HCT116 (cell line): ENCODE measurements around the gene NEXMIF. TPM values are rescaled to one million over a fixed set of nuclear protein-coding genes. Genes with fewer than 3 reads are reported as not detected.
"Not testable (repeated sequence)": the region's sequence is repeated elsewhere in the genome, so short reads cannot be mapped to it uniquely, and the experiment has no call there.

ENCODE experiments used
- ATAC-seq: fragments of 200-7000 bp; cut with Tn5 transposase; 2 replicates; pipeline ENCODE4 v1.9.1; 2020; ENCODE audit warnings: mild to moderate bottlenecking, moderate library complexity
- BruUV-seq: library from RNA; stranded (reverse); fragments of 400-500 nt; replicated peaks from 2 replicates; lab custom pipeline; 2021; lab: Mats Ljungman, UMichigan
- CTCF ChIA-PET: fragments of 300-600 bp; sonication (Branson Sonifier 250); formaldehyde crosslinking; loops from one replicate; lab custom pipeline; 2021; ENCODE audit warnings: antibody characterized with exemption; lab: Charles Lee
- POLR2A ChIA-PET: fragments of 300-600, 350-600 bp; sonication (Branson Sonifier 250); formaldehyde crosslinking; loops from one replicate; lab custom pipeline; 2021; ENCODE audit warnings: antibody characterized with exemption; lab: Charles Lee
- RAD21 ChIA-PET, 2 experiments: fragments of 300-600 bp; sonication (Branson Sonifier 250); formaldehyde crosslinking; loops; one replicate each; lab custom pipeline; 2023; ENCODE audit warnings: low total read pairs in 2 of 2; ENCODE audit not compliant: uncharacterized antibody in 2 of 2, unreplicated experiment in 2 of 2, low non-redundant PET in 1 of 2; lab: Charles Lee
- DNase-seq: peaks from one replicate; pipeline ENCODE4 v3.0.0-alpha.2; 2010; ENCODE audit warnings: low read depth, low spot score
- H2AFZ ChIP-seq: fragments of 200-600 bp; shearing (Covaris generic), sonication (generic); 2 replicates; pipeline ENCODE4 v1.6.1; 2017; ENCODE audit warnings: low read depth, mixed run types, mixed read lengths, antibody characterized with exemption, low read length; ENCODE audit not compliant: poor library complexity, severe bottlenecking
- H3K27ac ChIP-seq: 2 replicates; pipeline ENCODE4 v1.5.1; 2012; ENCODE audit warnings: low read depth, low read length
- H3K27me3 ChIP-seq: fragments of 200-600 bp; sonication (generic); 2 replicates; pipeline ENCODE4 v1.6.1; 2016; ENCODE audit warnings: mixed run types, low read length, mixed read lengths; ENCODE audit not compliant: insufficient read depth
- H3K36me3 ChIP-seq, 2 experiments: fragments of 200-500 bp in 1 of 2; fragments of 200-600 bp in 1 of 2; sonication (Bioruptor generic) in 1 of 2; sonication (generic) in 1 of 2; 2 replicates each; pipeline versions ENCODE4 v1.5.1 to v1.6.1; 2014 to 2016; ENCODE audit warnings: low read length in 2 of 2, inconsistent platforms in 1 of 2, mixed read lengths in 1 of 2, mixed run types in 1 of 2; ENCODE audit not compliant: insufficient read depth in 2 of 2, control insufficient read depth in 1 of 2
- H3K4me1 ChIP-seq, 2 experiments: fragments of 200-600 bp in 1 of 2; sonication (generic) in 1 of 2; 2 replicates each; pipeline versions ENCODE4 v1.5.1 to v1.6.1; 2012 to 2017; ENCODE audit warnings: low read length in 2 of 2, inconsistent platforms in 1 of 2, mild to moderate bottlenecking in 1 of 2, mixed read lengths in 1 of 2, mixed run types in 1 of 2, moderate library complexity in 1 of 2; ENCODE audit not compliant: insufficient read depth in 2 of 2, control insufficient read depth in 1 of 2
- H3K4me2 ChIP-seq: fragments of 200-600 bp; sonication (generic); 2 replicates; pipeline ENCODE4 v1.6.1; 2017; ENCODE audit warnings: mixed run types, low read length, mixed read lengths
- H3K4me3 ChIP-seq, 2 experiments: fragments of 200-600 bp in 1 of 2; sonication (generic) in 1 of 2; replicated peaks in 1 of 2; 2 replicates each; pipeline ENCODE4 v1.5.1; 2011 to 2016; ENCODE audit warnings: low read length in 2 of 2, control low read depth in 1 of 2, low read depth in 1 of 2, mild to moderate bottlenecking in 1 of 2, mixed read lengths in 1 of 2, mixed run types in 1 of 2
- H3K79me2 ChIP-seq: fragments of 200-600 bp; sonication (generic); 2 replicates; pipeline ENCODE4 v1.6.1; 2017; ENCODE audit warnings: mild to moderate bottlenecking, mixed run types, low read length, moderate library complexity, mixed read lengths; ENCODE audit not compliant: insufficient read depth
- H3K9ac ChIP-seq: fragments of 200-600 bp; sonication (generic); 2 replicates; pipeline ENCODE4 v1.6.1; 2016; ENCODE audit warnings: low read length, mixed read lengths
- H3K9me2 ChIP-seq: fragments of 200-600 bp; sonication (generic), shearing (Covaris generic); 2 replicates; pipeline ENCODE4 v1.6.1; 2017; ENCODE audit warnings: mixed run types, mild to moderate bottlenecking, moderate library complexity; ENCODE audit not compliant: insufficient read depth
- H3K9me3 ChIP-seq, 2 experiments: fragments of 200-500 bp in 1 of 2; fragments of 200-600 bp in 1 of 2; sonication (Bioruptor generic) in 1 of 2; sonication (generic) in 1 of 2; 2 replicates each; pipeline ENCODE4 v1.6.1; 2014 to 2017; ENCODE audit warnings: low read length in 2 of 2, mixed read lengths in 2 of 2, inconsistent platforms in 1 of 2, low read depth in 1 of 2, mild to moderate bottlenecking in 1 of 2, mixed run types in 1 of 2, moderate library complexity in 1 of 2; ENCODE audit not compliant: control insufficient read depth in 1 of 2, insufficient read depth in 1 of 2
- H4K20me1 ChIP-seq: fragments of 200-600 bp; sonication (generic), shearing (Covaris generic); 2 replicates; pipeline ENCODE4 v1.6.1; 2017; ENCODE audit warnings: mixed run types, mild to moderate bottlenecking, moderate library complexity; ENCODE audit not compliant: insufficient read depth
- CBX3 ChIP-seq: IDR thresholded peaks from 2 replicates; pipeline ENCODE4 v1.6.1; 2012; ENCODE audit warnings: low read depth
- EZH2phosphoT487 ChIP-seq: fragments of 200-600 bp; IDR thresholded peaks from 2 replicates; pipeline ENCODE4 v1.6.1; 2018; ENCODE audit warnings: antibody characterized with exemption, borderline replicate concordance
- MAX ChIP-seq: IDR thresholded peaks from 2 replicates; pipeline ENCODE4 v1.6.1; 2012
- REST ChIP-seq: IDR thresholded peaks from 2 replicates; pipeline ENCODE4 v1.6.1; 2012; ENCODE audit warnings: low read depth
- SP1 ChIP-seq: IDR thresholded peaks from 2 replicates; pipeline ENCODE4 v1.6.1; 2012; ENCODE audit warnings: low read depth
- YY1 ChIP-seq: IDR thresholded peaks from 2 replicates; pipeline ENCODE4 v1.6.1; 2011; ENCODE audit warnings: low read length, low read depth, moderate library complexity, mild to moderate bottlenecking; ENCODE audit not compliant: insufficient replicate concordance; ENCODE audit errors: extremely low read depth
- intact Hi-C: fragments of 100-400 bp; cut with micrococcal nuclease; formaldehyde crosslinking; loops from 2 replicates; pipeline ENCODE4 v1.10.0; 2022
- total RNA-seq: library from RNA; stranded (reverse); gene quantifications from one replicate; pipeline ENCODE4 v1.2.1, GENCODE V29; 2021; ENCODE audit not compliant: unreplicated experiment

The NEXMIF gene
- total RNA-seq, 1 experiment from 2014 or later, result not detected

- TF ChIP-seq REST (no peak), MAX (no peak), YY1 (no peak), CBX3 (no peak), SP1 (no peak), EZH2phosphoT487 (no peak)
These were observed 89.7 kb downstream of the NEXMIF start (continued) for GRCh38 chrX:74835566-74835965.

DNA sequence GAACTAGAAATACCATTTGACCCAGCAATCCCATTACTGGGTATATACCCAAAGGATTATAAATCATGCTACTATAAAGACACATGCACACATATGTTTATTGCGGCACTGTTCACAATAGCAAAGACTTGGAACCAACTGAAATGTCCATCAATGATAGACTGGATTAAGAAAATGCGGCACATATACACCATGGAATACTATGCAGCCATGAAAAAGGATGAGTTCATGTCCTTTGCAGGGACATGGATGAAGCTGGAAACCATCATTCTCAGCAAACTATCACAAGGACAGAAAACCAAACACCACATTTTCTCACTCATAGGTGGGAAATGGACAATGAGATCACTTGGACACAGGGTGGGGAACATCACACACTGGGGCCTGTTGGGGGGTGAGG, 105.5 kb downstream of the NEXMIF start:
- H3K36me3 ChIP-seq, H3K4me1 ChIP-seq, H4K20me1 ChIP-seq, H3K4me3 ChIP-seq, DNase-seq, RAD21 ChIA-PET, CTCF ChIA-PET, POLR2A ChIA-PET, H3K9me3 ChIP-seq, H3K9me2 ChIP-seq, H3K27me3 ChIP-seq, H2AFZ ChIP-seq, H3K79me2 ChIP-seq, ATAC-seq, intact Hi-C loops, H3K9ac ChIP-seq, H3K27ac ChIP-seq, H3K4me2 ChIP-seq, BruUV-seq: not testable (repeated sequence)
